PC-3 (cell line): ENCODE measurements around the gene TMEM117. TPM values are rescaled to one million over a fixed set of nuclear protein-coding genes. Genes with fewer than 3 reads are reported as not detected.

Experiments used
- ATAC-seq: fragments of 200-7000 bp; cut with Tn5 transposase; 2 replicates; pipeline ENCODE4 v1.9.1; 2020; ENCODE audit warnings: mild to moderate bottlenecking, moderate library complexity
- BruUV-seq: library from RNA; stranded (reverse); fragments of 400-500 nt; replicated peaks from 2 replicates; lab custom pipeline; 2021; lab: Mats Ljungman, UMichigan
- CTCF ChIA-PET: fragments of 300-600 bp; sonication (Branson Sonifier 250); formaldehyde crosslinking; loops from one replicate; lab custom pipeline; 2022; ENCODE audit warnings: antibody characterized with exemption; lab: Charles Lee
- POLR2A ChIA-PET: fragments of 300-600 bp; sonication (Branson Sonifier 250); formaldehyde crosslinking; loops from one replicate; lab custom pipeline; 2022; ENCODE audit warnings: antibody characterized with exemption; ENCODE audit not compliant: unreplicated experiment; lab: Charles Lee
- DNase-seq: peaks from one replicate; pipeline ENCODE4 v3.0.0-alpha.2; 2015
- H2AFZ ChIP-seq: fragments of 300-600 bp; sonication (generic); 2 replicates; pipeline ENCODE4 v1.6.0; 2016; ENCODE audit warnings: antibody characterized with exemption, low read length
- H3F3A ChIP-seq: fragments of 300-600 bp; sonication (generic); one replicate; pipeline ENCODE4 v1.6.0; 2017; ENCODE audit warnings: antibody characterized with exemption, low read length, control low read depth, mild to moderate bottlenecking; ENCODE audit not compliant: unreplicated experiment
- H3K27ac ChIP-seq: fragments of 300-600 bp; sonication (generic); 2 replicates; pipeline ENCODE4 v1.5.1; 2016; ENCODE audit warnings: mild to moderate bottlenecking, low read length
- H3K27me3 ChIP-seq: fragments of 300-600 bp; sonication (generic); 2 replicates; pipeline ENCODE4 v1.6.1; 2016; ENCODE audit warnings: low read length, mixed read lengths
- H3K36me3 ChIP-seq: fragments of 300-600 bp; sonication (generic); 2 replicates; pipeline ENCODE4 v1.6.1; 2016; ENCODE audit warnings: low read depth, mixed run types, low read length, mixed read lengths
- H3K4me1 ChIP-seq: fragments of 300-600 bp; sonication (generic); 2 replicates; pipeline ENCODE4 v1.5.1; 2016; ENCODE audit warnings: low read length; ENCODE audit not compliant: insufficient read depth
- H3K4me2 ChIP-seq: fragments of 300-600 bp; sonication (generic); 2 replicates; pipeline ENCODE4 v1.6.0; 2016; ENCODE audit warnings: low read length
- H3K4me3 ChIP-seq: fragments of 300-600 bp; sonication (generic); 2 replicates; pipeline ENCODE4 v1.5.1; 2016; ENCODE audit warnings: mild to moderate bottlenecking, low read length, mixed read lengths
- H3K79me2 ChIP-seq: fragments of 300-600 bp; sonication (generic); 2 replicates; pipeline ENCODE4 v1.6.1; 2017; ENCODE audit warnings: low read length, mixed read lengths
- H3K9ac ChIP-seq: fragments of 300-600 bp; sonication (generic); 2 replicates; pipeline ENCODE4 v1.6.0; 2016; ENCODE audit warnings: mild to moderate bottlenecking, low read length
- H3K9me2 ChIP-seq: fragments of 300-600 bp; sonication (generic); replicated peaks from 2 replicates; pipeline ENCODE4 v1.6.1; 2016; ENCODE audit warnings: mixed run types, low read length, mixed read lengths
- H3K9me3 ChIP-seq: fragments of 300-600 bp; sonication (generic); 2 replicates; pipeline ENCODE4 v1.6.1; 2016; ENCODE audit warnings: low read length, mixed read lengths
- H4K20me1 ChIP-seq: fragments of 300-600 bp; sonication (generic); 2 replicates; pipeline ENCODE4 v1.6.1; 2016; ENCODE audit warnings: low read length, mixed read lengths
- EZH2 ChIP-seq: fragments of 300-600 bp; sonication (generic); IDR thresholded peaks from one replicate; pipeline ENCODE4 v1.6.1; 2017; ENCODE audit warnings: antibody characterized with exemption, mild to moderate bottlenecking, low read length; ENCODE audit not compliant: unreplicated experiment
- EZH2phosphoT487 ChIP-seq: fragments of 300-600 bp; sonication (generic); IDR thresholded peaks from 2 replicates; pipeline ENCODE4 v1.6.1; 2018; ENCODE audit warnings: mild to moderate bottlenecking, antibody characterized with exemption, low read length, borderline replicate concordance
- intact Hi-C: fragments of 100-400 bp; cut with micrococcal nuclease; formaldehyde crosslinking; loops from 2 replicates; pipeline ENCODE4 v1.9.0; 2023
- total RNA-seq: library from RNA; depleted of rRNA; stranded (reverse); fragments of >200 nt; gene quantifications from 2 replicates; pipeline ENCODE4 v1.2.3, GENCODE V29; 2014
- TF ChIP-seq, protein P1 (sequence below): fragments of 300-600 bp; sonication (generic); conservative IDR thresholded peaks from 2 replicates; pipeline ENCODE4 v1.5.1; 2017; ENCODE audit warnings: antibody characterized with exemption, low read depth, mild to moderate bottlenecking, low read length

The TMEM117 gene
- total RNA-seq, 1 experiment from 2014 or later: 9.0 TPM

DNA sequence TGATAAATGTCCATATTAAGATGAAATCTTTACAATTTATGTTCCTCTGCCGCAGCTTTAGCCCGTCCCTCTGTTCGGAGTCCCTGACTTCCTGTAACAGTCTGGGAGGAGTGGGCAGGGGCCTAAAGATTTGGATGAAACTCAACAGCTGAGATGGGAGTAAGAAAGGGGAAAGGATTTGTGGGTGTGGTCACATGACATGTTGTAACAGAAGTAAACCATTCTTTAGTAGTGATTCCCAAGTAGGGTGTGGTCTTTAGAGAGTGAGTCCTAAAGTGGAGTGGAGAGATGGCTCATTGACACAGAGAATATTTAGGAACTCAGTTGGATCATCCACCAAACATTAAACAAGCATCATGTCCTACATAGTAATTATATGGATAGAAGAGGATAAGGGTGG lies 12.9 kb downstream of the TMEM117 start:
- CTCF ChIA-PET: no interaction called here
- H3K27me3 ChIP-seq: no peaks in the 10 kb centered on the region

DNA sequence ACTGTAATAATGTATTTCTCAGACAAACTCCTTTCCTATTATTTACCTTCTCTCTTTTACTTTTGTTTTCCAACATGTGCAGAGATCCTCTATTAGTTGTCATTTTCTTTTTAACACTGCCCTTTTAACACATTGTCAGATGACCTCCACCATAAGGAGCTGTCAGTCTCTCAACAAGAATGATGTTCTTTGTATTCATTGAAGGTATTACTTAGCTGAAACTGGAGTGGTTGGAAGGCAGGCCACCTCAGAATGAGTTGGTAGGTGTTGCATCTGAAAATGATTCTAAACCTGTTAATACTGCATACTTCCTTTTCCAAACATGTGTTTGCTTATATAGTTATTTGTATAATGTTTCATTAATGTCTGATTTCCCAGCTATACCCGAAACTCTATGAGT lies 16.9 kb downstream of the TMEM117 start:
- 0 out of 2 replicates have a peak, but pooled peaks cover 4% of the 10 kb centered on the region for H3K4me1 ChIP-seq

More for the DNA sequence above, 12.9 kb downstream of the TMEM117 start:
- no peak overlapping the region for H2AFZ ChIP-seq
- H3K36me3 ChIP-seq: peaks cover 9% of the 10 kb centered on the region; the same call in 1 of the 2 replicates
- H3K79me2 ChIP-seq: no peaks in the 10 kb centered on the region
- ATAC-seq (no peak), DNase-seq (peak; percentile 6)
- TF ChIP-seq, protein P1, sequence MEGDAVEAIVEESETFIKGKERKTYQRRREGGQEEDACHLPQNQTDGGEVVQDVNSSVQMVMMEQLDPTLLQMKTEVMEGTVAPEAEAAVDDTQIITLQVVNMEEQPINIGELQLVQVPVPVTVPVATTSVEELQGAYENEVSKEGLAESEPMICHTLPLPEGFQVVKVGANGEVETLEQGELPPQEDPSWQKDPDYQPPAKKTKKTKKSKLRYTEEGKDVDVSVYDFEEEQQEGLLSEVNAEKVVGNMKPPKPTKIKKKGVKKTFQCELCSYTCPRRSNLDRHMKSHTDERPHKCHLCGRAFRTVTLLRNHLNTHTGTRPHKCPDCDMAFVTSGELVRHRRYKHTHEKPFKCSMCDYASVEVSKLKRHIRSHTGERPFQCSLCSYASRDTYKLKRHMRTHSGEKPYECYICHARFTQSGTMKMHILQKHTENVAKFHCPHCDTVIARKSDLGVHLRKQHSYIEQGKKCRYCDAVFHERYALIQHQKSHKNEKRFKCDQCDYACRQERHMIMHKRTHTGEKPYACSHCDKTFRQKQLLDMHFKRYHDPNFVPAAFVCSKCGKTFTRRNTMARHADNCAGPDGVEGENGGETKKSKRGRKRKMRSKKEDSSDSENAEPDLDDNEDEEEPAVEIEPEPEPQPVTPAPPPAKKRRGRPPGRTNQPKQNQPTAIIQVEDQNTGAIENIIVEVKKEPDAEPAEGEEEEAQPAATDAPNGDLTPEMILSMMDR: no peak
- TF ChIP-seq EZH2phosphoT487 (no peak), EZH2 (no peak)
- no peak overlapping the region for H3K4me3 ChIP-seq
- H3K9me2 ChIP-seq: no peaks in the 10 kb centered on the region
- no peak overlapping the region for H3K9ac ChIP-seq
- POLR2A ChIA-PET: no interaction called here
- H3K9me3 ChIP-seq: no peaks in the 10 kb centered on the region
- no peak overlapping the region for H3K4me2 ChIP-seq
- peaks cover 8% of the 10 kb centered on the region for H3F3A ChIP-seq
- BruUV-seq: no TSS peak
- no peak overlapping the region for H3K27ac ChIP-seq
- H3K4me1 ChIP-seq: peaks cover 13% of the 10 kb centered on the region
- H4K20me1 ChIP-seq: no peaks in the 10 kb centered on the region
- intact Hi-C loops: no loop called here

DNA sequence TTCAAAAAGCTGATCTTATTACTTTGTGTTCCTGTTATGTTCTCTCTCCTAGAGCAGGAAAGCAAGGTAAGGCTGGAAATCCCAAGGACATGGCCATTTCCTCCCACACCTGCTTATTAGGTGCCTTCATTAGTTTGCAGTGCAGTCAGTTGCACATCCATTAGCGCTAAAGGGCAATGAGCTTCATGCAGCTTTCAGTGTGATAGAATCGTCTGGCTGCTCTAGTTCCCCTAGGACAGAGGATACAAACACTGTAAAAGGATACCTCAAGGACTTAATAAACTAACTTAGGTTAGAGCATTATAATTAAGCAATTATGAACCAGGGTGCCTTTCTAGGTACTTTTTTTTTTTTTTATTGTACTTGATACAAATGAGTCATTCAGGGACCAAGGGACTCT lies 21.1 kb downstream of the TMEM117 start:
- no peaks in the 10 kb centered on the region for H3F3A ChIP-seq
- H3K9ac ChIP-seq: no peak overlapping the region
- ChIA-PET POLR2A (no interaction called here), CTCF (no interaction called here)
- no peak overlapping the region for H3K4me2 ChIP-seq
- no peaks in the 10 kb centered on the region for H4K20me1 ChIP-seq
- ATAC-seq (no peak), DNase-seq (no peak)
- H3K4me1 ChIP-seq: no peaks in the 10 kb centered on the region
- no peaks in the 10 kb centered on the region for H3K36me3 ChIP-seq
- H3K27me3 ChIP-seq: no peaks in the 10 kb centered on the region
- H3K27ac ChIP-seq: no peak overlapping the region
- no peaks in the 10 kb centered on the region for H3K79me2 ChIP-seq
- BruUV-seq: no TSS peak
- no peaks in the 10 kb centered on the region for H3K9me2 ChIP-seq
- TF ChIP-seq, protein P1: no peak
- TF ChIP-seq EZH2 (no peak), EZH2phosphoT487 (no peak)
- intact Hi-C loops: no loop called here
- no peaks in the 10 kb centered on the region for H3K9me3 ChIP-seq
- no peak overlapping the region for H2AFZ ChIP-seq
- H3K4me3 ChIP-seq: no peak overlapping the region

More for the DNA sequence above, 16.9 kb downstream of the TMEM117 start:
- Histone ChIP-seq H3K9me2 (no peaks in the 10 kb centered on the region), H3K4me2 (no peak overlapping the region), H3F3A (no peaks in the 10 kb centered on the region), H3K9ac (no peak overlapping the region), H3K27ac (no peak overlapping the region), H3K9me3 (no peaks in the 10 kb centered on the region), H3K79me2 (no peaks in the 10 kb centered on the region), H4K20me1 (no peaks in the 10 kb centered on the region), H2AFZ (no peak overlapping the region), H3K27me3 (no peaks in the 10 kb centered on the region), H3K36me3 (peaks cover 9% of the 10 kb centered on the region; the same call in 1 of the 2 replicates), H3K4me3 (no peak overlapping the region)
- intact Hi-C loops: no loop called here
- peak; percentile 46 for ATAC-seq
- POLR2A ChIA-PET: no interaction called here
- TF ChIP-seq EZH2 (no peak), EZH2phosphoT487 (no peak)
- TF ChIP-seq, protein P1: no peak
- BruUV-seq: no TSS peak
- peak; percentile 19 for DNase-seq
- CTCF ChIA-PET: interaction anchor here (0.6 kb wide), 1 partner anchor 71 kb away, joined by 3 read pairs; no protein-coding TSS in a partner anchor
